Activated CD4-positive, alpha-beta T cell treated with anti-CD3 and anti-CD28 coated beads, Interleukin-2, amount 10 ng/mL, durations not matched to agents 24 days and 14 days (primary cell): ENCODE data around the gene SNIP1. TPM values are rescaled to one million over a fixed set of nuclear protein-coding genes. Genes with fewer than 3 reads are reported as not detected.

ENCODE experiments used
- DNase-seq: peaks from one replicate; pipeline ENCODE4 v3.0.0; 2022
- H3K27ac Mint-ChIP-seq: one replicate; pipeline ENCODE4 v1.8.0; 2022; ENCODE audit warnings: mild to moderate bottlenecking, mixed read lengths
- H3K27me3 Mint-ChIP-seq: one replicate; pipeline ENCODE4 v1.8.0; 2022; ENCODE audit warnings: mixed read lengths
- H3K36me3 Mint-ChIP-seq: one replicate; pipeline ENCODE4 v1.8.0; 2022; ENCODE audit warnings: low read depth, mild to moderate bottlenecking, mixed read lengths
- H3K4me1 Mint-ChIP-seq: one replicate; pipeline ENCODE4 v1.8.0; 2021; ENCODE audit warnings: mixed read lengths
- H3K4me3 Mint-ChIP-seq: one replicate; pipeline ENCODE4 v1.8.0; 2022; ENCODE audit warnings: mild to moderate bottlenecking, moderate library complexity, mixed read lengths
- H3K9me3 Mint-ChIP-seq: one replicate; pipeline ENCODE4 v1.8.0; 2021; ENCODE audit warnings: mixed read lengths
- intact Hi-C: fragments of 100-400 bp; cut with micrococcal nuclease; formaldehyde crosslinking; loops from one replicate; pipeline ENCODE4 v1.15.1; 2023
- total RNA-seq: library from RNA; stranded (reverse); gene quantifications from 2 replicates; pipeline ENCODE4 v1.2.3, GENCODE V29; 2022

Gene SNIP1
- total RNA-seq, 1 donor from 2014 or later, result 25.4 TPM

- H3K4me3 Mint-ChIP-seq, result no peak overlapping the region
- no peaks in the 10 kb centered on the region for H3K9me3 Mint-ChIP-seq
- peaks cover 15% of the 10 kb centered on the region for H3K4me1 Mint-ChIP-seq
- DNase-seq, result peak; percentile 94
- H3K36me3 Mint-ChIP-seq, result peaks cover 35% of the 10 kb centered on the region
- H3K27me3 Mint-ChIP-seq, result no peaks in the 10 kb centered on the region
- intact Hi-C loops, result loop anchor here (1.0 kb wide), 2 partner anchors 14 to 33 kb away; no protein-coding TSS in a partner anchor
- peak overlapping the region; percentile 74 for H3K27ac Mint-ChIP-seq
Observed at GRCh38 chr1:37486680-37487618, 67.1 kb downstream of the SNIP1 start.

GRCh38 chr1:37485902-37486679 lies 68.0 kb downstream of the SNIP1 start:
- intact Hi-C loops, result no loop called here
- H3K36me3 Mint-ChIP-seq, result peaks cover 43% of the 10 kb centered on the region
- H3K9me3 Mint-ChIP-seq, result no peaks in the 10 kb centered on the region
- no peaks in the 10 kb centered on the region for H3K27me3 Mint-ChIP-seq
- no peak overlapping the region for H3K4me3 Mint-ChIP-seq
- no peak for DNase-seq
- H3K4me1 Mint-ChIP-seq, result peaks cover 24% of the 10 kb centered on the region
- no peak overlapping the region for H3K27ac Mint-ChIP-seq

Other genes with a start within 250 kb of the SNIP1 start
- 39.3 and 40.4 TPM in 2 replicates for gene ZC3H12A, start 79.7 kb downstream of the SNIP1 start, total RNA-seq
- 94.4 and 95.6 TPM in 2 replicates for gene MEAF6, start 39.5 kb downstream of the SNIP1 start, total RNA-seq
- gene DNALI1, start 2.6 kb upstream of the SNIP1 start, total RNA-seq, result not detected in 2 replicates
- 109 and 110 TPM in 2 replicates for gene GNL2, start 41.6 kb upstream of the SNIP1 start, total RNA-seq
- not detected in 2 replicates for gene RSPO1, start 80.6 kb upstream of the SNIP1 start, total RNA-seq
- 35.6 and 35.9 TPM in 2 replicates for gene CDCA8, start 138.2 kb upstream of the SNIP1 start, total RNA-seq
- gene EPHA10, start 210.8 kb upstream of the SNIP1 start, total RNA-seq, result 0.21 and 0.31 TPM in 2 replicates
- 2.7 and 3.1 TPM in 2 replicates for gene MANEAL, start 239.6 kb upstream of the SNIP1 start, total RNA-seq